ENCODE data around the gene ZFAND2A.
A peak's percentile ranks its signal among the peaks of the same experiment; 100 is the strongest.

The ZFAND2A gene

GRCh38 chr7:1176891-1177373 is 16.9 kb upstream of the ZFAND2A start (continued):
- 0 out of 2 replicates have a peak, but pooled peaks have one; percentile 26 for TF ChIP-seq ZBTB21 (tag by site-specific recombination; IDR thresholded peaks at IDR 0.05)

DNA sequence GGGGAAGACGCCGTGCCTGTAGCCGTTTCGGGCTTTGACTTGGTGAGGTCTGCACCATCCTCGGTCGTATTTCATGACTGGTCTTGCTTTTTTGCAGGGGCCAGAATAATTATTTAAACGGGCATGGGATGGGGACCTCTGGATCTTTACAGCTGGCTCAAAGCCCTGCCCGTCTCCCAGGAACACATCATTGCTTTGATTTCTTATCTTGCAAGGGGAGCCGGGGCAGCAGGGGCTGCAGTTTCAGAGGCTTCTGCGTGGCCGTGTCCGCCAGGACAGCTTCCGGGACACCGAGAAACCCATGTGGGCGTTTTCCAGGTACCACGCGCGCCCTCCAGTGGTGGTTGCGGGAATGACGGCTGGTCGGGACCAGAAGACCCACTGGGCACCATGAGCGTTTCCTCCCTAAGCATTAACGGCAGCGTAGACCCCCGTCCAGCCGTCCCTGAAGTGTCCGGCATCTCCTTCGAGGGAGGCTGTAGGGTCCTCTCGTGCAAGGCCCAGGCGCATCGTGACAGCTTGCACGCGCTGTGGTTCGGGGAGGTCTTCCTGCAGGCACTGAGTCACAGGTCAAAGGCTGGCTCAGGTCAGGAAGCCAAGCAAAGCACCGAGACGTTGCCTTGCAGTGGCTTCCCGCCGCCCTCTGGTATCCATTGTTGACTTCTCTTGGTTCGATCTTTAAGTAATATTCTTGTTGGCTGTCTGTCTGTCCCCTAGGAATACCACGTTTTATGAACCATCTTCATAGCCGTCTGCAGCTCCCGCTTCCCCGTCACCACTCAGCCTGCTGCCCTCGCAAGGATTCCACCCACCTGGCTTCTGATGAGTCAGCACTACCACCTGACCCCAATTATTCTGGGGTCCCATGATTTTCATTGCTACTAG is 16.2 kb upstream of the ZFAND2A start:
- POLR2A ChIA-PET: interaction anchor here (0.9 to 1.6 kb wide), 5 partner anchors 17 to 201 kb away, joined by 3 to 7 read pairs (median 3); partner anchors contain the start of gene COX19
- TF ChIP-seq RBAK (tag by site-specific recombination; IDR thresholded peaks at IDR 0.05): no peak
- TF ChIP-seq ZFHX2 (tag by site-specific recombination; conservative IDR thresholded peaks at IDR 0.05): peak; percentile 64; the same call in 1 of the 2 replicates
- peak; percentile 83 for TF ChIP-seq ZNF335 (tag by site-specific recombination; conservative IDR thresholded peaks at IDR 0.05)
- peak; percentile 59 for TF ChIP-seq ZNF518A (tag by site-specific recombination; conservative IDR thresholded peaks at IDR 0.05; ENCODE audit: low read depth)
- TF ChIP-seq ZNF654 (tag by site-specific recombination; IDR thresholded peaks at IDR 0.05; ENCODE audit: low read depth): peak; percentile 69
- peak; percentile 64 for TF ChIP-seq GLIS1 (tag by site-specific recombination; IDR thresholded peaks at IDR 0.05)
- peak; percentile 42; the same call in 1 of the 2 replicates for TF ChIP-seq KLF9 (tag by site-specific recombination; IDR thresholded peaks at IDR 0.05; ENCODE audit: low read depth)
- no peak for TF ChIP-seq ZNF114 (tag by site-specific recombination; IDR thresholded peaks at IDR 0.05)
- TF ChIP-seq, protein P1, sequence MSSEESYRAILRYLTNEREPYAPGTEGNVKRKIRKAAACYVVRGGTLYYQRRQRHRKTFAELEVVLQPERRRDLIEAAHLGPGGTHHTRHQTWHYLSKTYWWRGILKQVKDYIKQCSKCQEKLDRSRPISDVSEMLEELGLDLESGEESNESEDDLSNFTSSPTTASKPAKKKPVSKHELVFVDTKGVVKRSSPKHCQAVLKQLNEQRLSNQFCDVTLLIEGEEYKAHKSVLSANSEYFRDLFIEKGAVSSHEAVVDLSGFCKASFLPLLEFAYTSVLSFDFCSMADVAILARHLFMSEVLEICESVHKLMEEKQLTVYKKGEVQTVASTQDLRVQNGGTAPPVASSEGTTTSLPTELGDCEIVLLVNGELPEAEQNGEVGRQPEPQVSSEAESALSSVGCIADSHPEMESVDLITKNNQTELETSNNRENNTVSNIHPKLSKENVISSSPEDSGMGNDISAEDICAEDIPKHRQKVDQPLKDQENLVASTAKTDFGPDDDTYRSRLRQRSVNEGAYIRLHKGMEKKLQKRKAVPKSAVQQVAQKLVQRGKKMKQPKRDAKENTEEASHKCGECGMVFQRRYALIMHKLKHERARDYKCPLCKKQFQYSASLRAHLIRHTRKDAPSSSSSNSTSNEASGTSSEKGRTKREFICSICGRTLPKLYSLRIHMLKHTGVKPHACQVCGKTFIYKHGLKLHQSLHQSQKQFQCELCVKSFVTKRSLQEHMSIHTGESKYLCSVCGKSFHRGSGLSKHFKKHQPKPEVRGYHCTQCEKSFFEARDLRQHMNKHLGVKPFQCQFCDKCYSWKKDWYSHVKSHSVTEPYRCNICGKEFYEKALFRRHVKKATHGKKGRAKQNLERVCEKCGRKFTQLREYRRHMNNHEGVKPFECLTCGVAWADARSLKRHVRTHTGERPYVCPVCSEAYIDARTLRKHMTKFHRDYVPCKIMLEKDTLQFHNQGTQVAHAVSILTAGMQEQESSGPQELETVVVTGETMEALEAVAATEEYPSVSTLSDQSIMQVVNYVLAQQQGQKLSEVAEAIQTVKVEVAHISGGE (tag by site-specific recombination; conservative IDR thresholded peaks at IDR 0.05; ENCODE audit: low read depth): peak; percentile 55; the same call in 1 of the 2 replicates
- no peak for TF ChIP-seq ZNF501 (tag by site-specific recombination; IDR thresholded peaks at IDR 0.05)
- 0 out of 2 replicates have a peak, but pooled peaks have one; percentile 10 for TF ChIP-seq OSR2 (tag by site-specific recombination; IDR thresholded peaks at IDR 0.05)
- TF ChIP-seq ZNF561 (tag by site-specific recombination; IDR thresholded peaks at IDR 0.05; ENCODE audit: borderline replicate concordance): peak; percentile 28; the same call in 1 of the 2 replicates
- TF ChIP-seq ZNF521 (tag by site-specific recombination; IDR thresholded peaks at IDR 0.05): no peak
- TF ChIP-seq ZFP69B (tag by site-specific recombination; IDR thresholded peaks at IDR 0.05): 0 out of 2 replicates have a peak, but pooled peaks have one; percentile 12
- peak; percentile 68 for TF ChIP-seq ZXDB (tag by site-specific recombination; IDR thresholded peaks at IDR 0.05)
- TF ChIP-seq ZNF157 (tag by site-specific recombination; IDR thresholded peaks at IDR 0.05): peak; percentile 67
- TF ChIP-seq ZNF239 (tag by site-specific recombination; IDR thresholded peaks at IDR 0.05): no peak
- TF ChIP-seq, protein P2, sequence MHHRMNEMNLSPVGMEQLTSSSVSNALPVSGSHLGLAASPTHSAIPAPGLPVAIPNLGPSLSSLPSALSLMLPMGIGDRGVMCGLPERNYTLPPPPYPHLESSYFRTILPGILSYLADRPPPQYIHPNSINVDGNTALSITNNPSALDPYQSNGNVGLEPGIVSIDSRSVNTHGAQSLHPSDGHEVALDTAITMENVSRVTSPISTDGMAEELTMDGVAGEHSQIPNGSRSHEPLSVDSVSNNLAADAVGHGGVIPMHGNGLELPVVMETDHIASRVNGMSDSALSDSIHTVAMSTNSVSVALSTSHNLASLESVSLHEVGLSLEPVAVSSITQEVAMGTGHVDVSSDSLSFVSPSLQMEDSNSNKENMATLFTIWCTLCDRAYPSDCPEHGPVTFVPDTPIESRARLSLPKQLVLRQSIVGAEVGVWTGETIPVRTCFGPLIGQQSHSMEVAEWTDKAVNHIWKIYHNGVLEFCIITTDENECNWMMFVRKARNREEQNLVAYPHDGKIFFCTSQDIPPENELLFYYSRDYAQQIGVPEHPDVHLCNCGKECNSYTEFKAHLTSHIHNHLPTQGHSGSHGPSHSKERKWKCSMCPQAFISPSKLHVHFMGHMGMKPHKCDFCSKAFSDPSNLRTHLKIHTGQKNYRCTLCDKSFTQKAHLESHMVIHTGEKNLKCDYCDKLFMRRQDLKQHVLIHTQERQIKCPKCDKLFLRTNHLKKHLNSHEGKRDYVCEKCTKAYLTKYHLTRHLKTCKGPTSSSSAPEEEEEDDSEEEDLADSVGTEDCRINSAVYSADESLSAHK (tag by site-specific recombination; IDR thresholded peaks at IDR 0.05): peak; percentile 26; the same call in 1 of the 2 replicates
- TF ChIP-seq SP3 (tag by site-specific recombination; IDR thresholded peaks at IDR 0.05): 0 out of 2 replicates have a peak, but pooled peaks have one; percentile 6
- 0 out of 2 replicates have a peak, but pooled peaks have one; percentile 11 for TF ChIP-seq SP7 (tag by site-specific recombination; IDR thresholded peaks at IDR 0.05)
- peak; percentile 60; the same call in 1 of the 2 replicates for TF ChIP-seq BCL11A (tag by site-specific recombination; IDR thresholded peaks at IDR 0.05; ENCODE audit: low read depth)
- no peak for TF ChIP-seq GFI1B (tag by site-specific recombination; IDR thresholded peaks at IDR 0.05)
- peak; percentile 34; the same call in 1 of the 2 replicates for TF ChIP-seq EGR2 (tag by site-specific recombination; IDR thresholded peaks at IDR 0.05; ENCODE audit: low read depth)

More for the DNA sequence above, 16.2 kb upstream of the ZFAND2A start:
- Histone ChIP-seq H3K36me3 (ENCODE audit: control insufficient read depth in 2 of 2, insufficient read depth in 1 of 2, low read length in 2 of 2) (no peaks in the 10 kb centered on the region), H3K9me3 (ENCODE audit: control insufficient read depth, insufficient read depth, low read depth, low read length) (no peaks in the 10 kb centered on the region), H3K4me3 (ENCODE audit: low read depth, low read length) (peak overlapping the region; percentile 35), H3K27ac (ENCODE audit: extremely low read depth, low read depth, low read length) (no peak overlapping the region), H3K4me1 (ENCODE audit: control insufficient read depth, insufficient read depth, low read length) (no peaks in the 10 kb centered on the region)
- CTCF ChIA-PET: interaction anchor here (0.5 to 6.7 kb wide), 35 partner anchors 8 to 979 kb away, joined by 3 to 106 read pairs (median 4); partner anchors contain the start of genes COX19, GPER1, GPR146 and ZFAND2A
